ENCODE data around the gene PDCD11.

The PDCD11 gene

DNA sequence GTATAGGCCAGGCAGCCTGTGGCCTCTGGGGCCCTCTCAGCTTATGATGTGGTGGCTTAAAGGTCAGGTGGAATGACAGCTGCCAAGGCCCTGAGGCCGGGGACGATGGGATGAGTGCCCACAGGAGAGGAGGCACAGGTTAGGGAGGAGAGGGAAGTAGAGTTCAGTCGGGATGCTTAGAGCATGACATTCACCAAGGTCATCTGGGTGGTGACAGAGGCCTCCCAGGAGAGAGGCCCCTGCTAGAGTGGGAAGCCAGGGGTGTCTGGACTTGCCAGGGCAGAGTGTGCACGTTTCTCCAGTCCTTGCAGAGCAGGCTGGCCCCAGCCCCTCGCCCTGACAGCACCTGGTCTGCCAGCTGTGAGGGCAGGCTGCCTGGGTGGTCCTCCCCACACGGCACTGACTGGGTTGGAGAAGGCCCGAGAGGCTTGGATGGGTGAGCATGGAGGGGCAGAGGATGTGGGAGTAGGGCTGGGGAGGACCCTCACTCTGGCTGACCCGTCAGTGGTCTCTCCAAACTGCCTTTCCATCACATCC, 60.8 kb downstream of the PDCD11 start:
- no peaks in the 10 kb centered on the region for H3K9me3 ChIP-seq (ENCODE audit: control insufficient read depth, low read length)
- H3K36me3 ChIP-seq (ENCODE audit: control insufficient read depth, insufficient read depth, low read length) = no peaks in the 10 kb centered on the region
- no peaks in the 10 kb centered on the region for H3K27me3 ChIP-seq (replicated peaks; ENCODE audit: control insufficient read depth, insufficient read depth, low read length, poor library complexity, severe bottlenecking)
- no peak overlapping the region for H3K27ac ChIP-seq (ENCODE audit: insufficient read depth, low read length, poor library complexity, severe bottlenecking)
- H3K4me1 ChIP-seq (ENCODE audit: control insufficient read depth, insufficient read depth, low read length, poor library complexity, severe bottlenecking) = peaks cover 9% of the 10 kb centered on the region
- H3K4me3 ChIP-seq (ENCODE audit: insufficient read depth, low read depth, low read length, poor library complexity, severe bottlenecking) = no peak overlapping the region
- no peak for DNase-seq

DNA sequence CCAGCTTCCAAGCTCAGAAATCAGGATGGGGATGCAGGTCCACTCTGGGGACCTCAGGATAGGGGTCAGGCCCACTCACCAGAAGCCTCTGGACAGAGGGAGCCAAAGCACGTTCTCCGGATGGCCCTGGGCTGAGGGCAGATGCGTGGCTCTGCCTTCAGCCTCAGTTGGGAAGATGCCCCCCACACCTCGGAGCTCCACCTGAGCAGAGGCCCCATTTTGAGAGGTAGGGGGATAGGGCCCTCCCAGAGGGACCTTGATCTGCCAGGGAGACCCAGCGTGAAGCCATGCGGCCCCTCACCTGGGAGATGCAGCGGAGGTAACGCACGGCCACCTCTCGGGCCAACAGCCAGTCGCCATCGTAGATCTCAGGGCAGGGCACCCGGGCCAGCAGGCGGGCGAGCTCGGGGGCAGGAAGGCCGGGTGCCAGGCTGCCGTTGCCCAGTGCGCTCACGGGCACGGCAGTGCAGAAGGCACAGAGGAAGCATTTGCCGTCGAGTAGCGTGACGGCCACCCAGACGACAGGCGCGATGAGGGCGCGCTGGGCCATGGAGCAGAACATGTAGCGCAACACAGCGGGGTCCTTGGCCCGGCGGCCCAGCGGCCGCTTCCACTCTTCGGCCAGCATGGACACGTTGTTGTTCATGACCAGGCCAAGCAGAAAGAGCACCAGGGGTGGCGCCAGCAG, 61.6 kb downstream of the PDCD11 start:
- Histone ChIP-seq H3K36me3 (ENCODE audit: control insufficient read depth, insufficient read depth, low read length) (no peaks in the 10 kb centered on the region), H3K27me3 (replicated peaks; ENCODE audit: control insufficient read depth, insufficient read depth, low read length, poor library complexity, severe bottlenecking) (no peaks in the 10 kb centered on the region), H3K4me3 (ENCODE audit: insufficient read depth, low read depth, low read length, poor library complexity, severe bottlenecking) (no peak overlapping the region), H3K9me3 (ENCODE audit: control insufficient read depth, low read length) (no peaks in the 10 kb centered on the region), H3K4me1 (ENCODE audit: control insufficient read depth, insufficient read depth, low read length, poor library complexity, severe bottlenecking) (peaks cover 4% of the 10 kb centered on the region), H3K27ac (ENCODE audit: insufficient read depth, low read length, poor library complexity, severe bottlenecking) (no peak overlapping the region)
- DNase-seq = no peak

GRCh38 chr10:103458720-103459119, 62.3 kb downstream of the PDCD11 start, which contains the start of gene CALHM1:
Gene CALHM1 (minus strand): TSS chr10:103458900. CDS start chr10:103458751, 149 bp downstream.
- H3K36me3 ChIP-seq (ENCODE audit: control insufficient read depth, insufficient read depth, low read length) = no peaks in the 10 kb centered on the region
- no peaks in the 10 kb centered on the region for H3K27me3 ChIP-seq (replicated peaks; ENCODE audit: control insufficient read depth, insufficient read depth, low read length, poor library complexity, severe bottlenecking)
- no peak for DNase-seq
- H3K4me1 ChIP-seq (ENCODE audit: control insufficient read depth, insufficient read depth, low read length, poor library complexity, severe bottlenecking) = peaks cover 1% of the 10 kb centered on the region
- H3K9me3 ChIP-seq (ENCODE audit: control insufficient read depth, low read length) = no peaks in the 10 kb centered on the region
- no peak within 1 kb of the TSS for H3K4me3 ChIP-seq (ENCODE audit: insufficient read depth, low read depth, low read length, poor library complexity, severe bottlenecking)
- no peak within 1 kb of the TSS for H3K27ac ChIP-seq (ENCODE audit: insufficient read depth, low read length, poor library complexity, severe bottlenecking)

GRCh38 chr10:103459615-103460014, 63.2 kb downstream of the PDCD11 start:
- H3K4me3 ChIP-seq (ENCODE audit: insufficient read depth, low read depth, low read length, poor library complexity, severe bottlenecking) = no peak overlapping the region
- no peaks in the 10 kb centered on the region for H3K9me3 ChIP-seq (ENCODE audit: control insufficient read depth, low read length)
- H3K4me1 ChIP-seq (ENCODE audit: control insufficient read depth, insufficient read depth, low read length, poor library complexity, severe bottlenecking) = no peaks in the 10 kb centered on the region
- no peaks in the 10 kb centered on the region for H3K27me3 ChIP-seq (replicated peaks; ENCODE audit: control insufficient read depth, insufficient read depth, low read length, poor library complexity, severe bottlenecking)
- H3K36me3 ChIP-seq (ENCODE audit: control insufficient read depth, insufficient read depth, low read length) = no peaks in the 10 kb centered on the region
- DNase-seq = no peak
- H3K27ac ChIP-seq (ENCODE audit: insufficient read depth, low read length, poor library complexity, severe bottlenecking) = no peak overlapping the region

- H3K36me3 ChIP-seq (ENCODE audit: control insufficient read depth, insufficient read depth, low read length) = no peaks in the 10 kb centered on the region
- H3K27me3 ChIP-seq (replicated peaks; ENCODE audit: control insufficient read depth, insufficient read depth, low read length, poor library complexity, severe bottlenecking) = no peaks in the 10 kb centered on the region
- DNase-seq = no peak
- no peak overlapping the region for H3K27ac ChIP-seq (ENCODE audit: insufficient read depth, low read length, poor library complexity, severe bottlenecking)
- no peak overlapping the region for H3K4me3 ChIP-seq (ENCODE audit: insufficient read depth, low read depth, low read length, poor library complexity, severe bottlenecking)
- H3K4me1 ChIP-seq (ENCODE audit: control insufficient read depth, insufficient read depth, low read length, poor library complexity, severe bottlenecking) = no peaks in the 10 kb centered on the region
- no peaks in the 10 kb centered on the region for H3K9me3 ChIP-seq (ENCODE audit: control insufficient read depth, low read length)
Measured at GRCh38 chr10:103463499-103463898, 67.1 kb downstream of the PDCD11 start.

GRCh38 chr10:103465411-103466179, 69.2 kb downstream of the PDCD11 start:
- no peaks in the 10 kb centered on the region for H3K27me3 ChIP-seq (replicated peaks; ENCODE audit: control insufficient read depth, insufficient read depth, low read length, poor library complexity, severe bottlenecking)
- no peak overlapping the region for H3K27ac ChIP-seq (ENCODE audit: insufficient read depth, low read length, poor library complexity, severe bottlenecking)
- H3K4me3 ChIP-seq (ENCODE audit: insufficient read depth, low read depth, low read length, poor library complexity, severe bottlenecking) = no peak overlapping the region
- DNase-seq = no peak
- H3K4me1 ChIP-seq (ENCODE audit: control insufficient read depth, insufficient read depth, low read length, poor library complexity, severe bottlenecking) = peaks cover 8% of the 10 kb centered on the region
- no peaks in the 10 kb centered on the region for H3K9me3 ChIP-seq (ENCODE audit: control insufficient read depth, low read length)
- no peaks in the 10 kb centered on the region for H3K36me3 ChIP-seq (ENCODE audit: control insufficient read depth, insufficient read depth, low read length)

- Histone ChIP-seq H3K9me3 (ENCODE audit: control insufficient read depth, low read length) (no peaks in the 10 kb centered on the region), H3K4me1 (ENCODE audit: control insufficient read depth, insufficient read depth, low read length, poor library complexity, severe bottlenecking) (peaks cover 18% of the 10 kb centered on the region), H3K27ac (ENCODE audit: insufficient read depth, low read length, poor library complexity, severe bottlenecking) (no peak overlapping the region), H3K36me3 (ENCODE audit: control insufficient read depth, insufficient read depth, low read length) (no peaks in the 10 kb centered on the region), H3K4me3 (ENCODE audit: insufficient read depth, low read depth, low read length, poor library complexity, severe bottlenecking) (no peak overlapping the region), H3K27me3 (replicated peaks; ENCODE audit: control insufficient read depth, insufficient read depth, low read length, poor library complexity, severe bottlenecking) (no peaks in the 10 kb centered on the region)
- no peak for DNase-seq
Measured at GRCh38 chr10:103466734-103467133, 70.3 kb downstream of the PDCD11 start.

DNA sequence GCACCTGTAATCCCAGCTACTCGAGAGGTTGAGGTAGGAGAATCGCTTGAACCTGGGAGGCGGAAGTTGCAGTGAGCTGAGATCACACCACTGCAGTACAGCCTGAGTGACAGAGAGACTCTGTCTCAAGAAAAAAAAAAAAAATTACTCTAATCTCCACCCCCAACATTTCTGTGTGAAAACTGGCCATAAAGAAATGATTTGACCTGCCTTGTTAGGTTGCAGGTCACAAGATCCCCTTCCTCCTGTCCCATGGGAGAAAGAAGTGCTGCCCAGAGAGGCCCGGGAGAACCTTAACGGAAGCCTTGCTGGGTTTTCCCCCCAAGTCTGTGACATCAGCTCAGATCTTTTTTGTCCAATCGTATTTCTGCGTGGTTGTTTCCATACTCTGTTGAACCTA, 71.0 kb downstream of the PDCD11 start:
- Histone ChIP-seq H3K27me3 (replicated peaks; ENCODE audit: control insufficient read depth, insufficient read depth, low read length, poor library complexity, severe bottlenecking) (no peaks in the 10 kb centered on the region), H3K36me3 (ENCODE audit: control insufficient read depth, insufficient read depth, low read length) (no peaks in the 10 kb centered on the region), H3K4me1 (ENCODE audit: control insufficient read depth, insufficient read depth, low read length, poor library complexity, severe bottlenecking) (peaks cover 24% of the 10 kb centered on the region), H3K4me3 (ENCODE audit: insufficient read depth, low read depth, low read length, poor library complexity, severe bottlenecking) (no peak overlapping the region), H3K9me3 (ENCODE audit: control insufficient read depth, low read length) (no peaks in the 10 kb centered on the region), H3K27ac (ENCODE audit: insufficient read depth, low read length, poor library complexity, severe bottlenecking) (no peak overlapping the region)
- no peak for DNase-seq

- Histone ChIP-seq H3K4me3 (ENCODE audit: insufficient read depth, low read depth, low read length, poor library complexity, severe bottlenecking) (no peak overlapping the region), H3K36me3 (ENCODE audit: control insufficient read depth, insufficient read depth, low read length) (no peaks in the 10 kb centered on the region), H3K27ac (ENCODE audit: insufficient read depth, low read length, poor library complexity, severe bottlenecking) (no peak overlapping the region), H3K27me3 (replicated peaks; ENCODE audit: control insufficient read depth, insufficient read depth, low read length, poor library complexity, severe bottlenecking) (no peaks in the 10 kb centered on the region), H3K9me3 (ENCODE audit: control insufficient read depth, low read length) (no peaks in the 10 kb centered on the region), H3K4me1 (ENCODE audit: control insufficient read depth, insufficient read depth, low read length, poor library complexity, severe bottlenecking) (peaks cover 27% of the 10 kb centered on the region)
- no peak for DNase-seq
Measured at GRCh38 chr10:103469201-103469600, 72.8 kb downstream of the PDCD11 start.
